Testis (tissue), 2 donors: ENCODE measurements around the gene FOXN3.

Source experiments
- POLR2A ChIP-seq: fragments of 450-650 bp; IDR thresholded peaks from one replicate; pipeline ENCODE4 v1.6.1; 2017; ENCODE audit warnings: antibody characterized with exemption, mild to moderate bottlenecking, moderate library complexity
- TF ChIP-seq, protein P1 (sequence below), 3 experiments: fragments of 450-650 bp in 2 of 3; fragments of 200-600 bp in 1 of 3; sonication (generic) in 1 of 3; IDR thresholded peaks; one replicate each; pipeline ENCODE4 v1.5.1; 2016 to 2019; ENCODE audit warnings: antibody characterized with exemption in 3 of 3, mild to moderate bottlenecking in 2 of 3, moderate library complexity in 1 of 3

DNA sequence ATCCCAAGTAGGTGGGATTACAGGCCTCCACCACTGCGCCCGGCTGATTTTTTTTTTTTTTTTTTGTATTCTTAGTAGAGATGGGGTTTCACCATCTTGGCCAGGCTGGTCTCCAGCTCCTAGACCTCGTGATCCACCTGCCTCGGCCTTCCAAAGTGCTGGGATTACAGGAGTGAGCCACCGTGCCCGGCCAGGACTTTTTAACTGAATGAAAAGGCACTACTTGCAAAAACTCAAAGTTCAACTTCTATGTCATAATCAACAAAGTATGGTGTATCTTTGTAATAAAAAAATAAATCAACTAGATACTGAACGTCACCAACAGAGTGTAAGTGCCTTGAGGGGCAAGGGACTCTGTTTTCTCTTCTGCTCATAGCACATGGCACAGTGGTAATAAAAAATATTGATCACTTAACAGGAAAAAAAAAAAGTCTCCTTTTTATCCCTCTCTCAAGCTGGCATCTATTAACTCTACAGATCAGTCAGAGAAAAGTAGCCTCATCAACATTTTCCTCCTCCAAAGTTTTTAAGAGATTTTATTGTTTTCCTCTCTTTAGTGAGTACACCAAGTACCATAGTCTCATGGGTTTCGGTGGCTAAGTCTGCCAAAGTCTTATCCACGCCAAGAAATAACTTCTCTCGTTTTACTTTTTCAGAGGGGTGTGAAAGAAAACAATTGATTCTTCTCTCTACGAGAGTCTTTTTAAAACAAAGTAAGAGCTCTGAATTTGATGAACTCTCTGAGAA is 10.6 kb upstream of the FOXN3 start:
- TF ChIP-seq, protein P1, sequence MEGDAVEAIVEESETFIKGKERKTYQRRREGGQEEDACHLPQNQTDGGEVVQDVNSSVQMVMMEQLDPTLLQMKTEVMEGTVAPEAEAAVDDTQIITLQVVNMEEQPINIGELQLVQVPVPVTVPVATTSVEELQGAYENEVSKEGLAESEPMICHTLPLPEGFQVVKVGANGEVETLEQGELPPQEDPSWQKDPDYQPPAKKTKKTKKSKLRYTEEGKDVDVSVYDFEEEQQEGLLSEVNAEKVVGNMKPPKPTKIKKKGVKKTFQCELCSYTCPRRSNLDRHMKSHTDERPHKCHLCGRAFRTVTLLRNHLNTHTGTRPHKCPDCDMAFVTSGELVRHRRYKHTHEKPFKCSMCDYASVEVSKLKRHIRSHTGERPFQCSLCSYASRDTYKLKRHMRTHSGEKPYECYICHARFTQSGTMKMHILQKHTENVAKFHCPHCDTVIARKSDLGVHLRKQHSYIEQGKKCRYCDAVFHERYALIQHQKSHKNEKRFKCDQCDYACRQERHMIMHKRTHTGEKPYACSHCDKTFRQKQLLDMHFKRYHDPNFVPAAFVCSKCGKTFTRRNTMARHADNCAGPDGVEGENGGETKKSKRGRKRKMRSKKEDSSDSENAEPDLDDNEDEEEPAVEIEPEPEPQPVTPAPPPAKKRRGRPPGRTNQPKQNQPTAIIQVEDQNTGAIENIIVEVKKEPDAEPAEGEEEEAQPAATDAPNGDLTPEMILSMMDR (IDR thresholded peaks at IDR 0.05) = no peak
- no peak for TF ChIP-seq POLR2A
